PC-3 (cell line): ENCODE data around the gene R3HCC1L.
"Not testable (repeated sequence)": the region's sequence is repeated elsewhere in the genome, so short reads cannot be mapped to it uniquely, and the experiment has no call there.

Experiments used
- EZH2 ChIP-seq: fragments of 300-600 bp; sonication (generic); IDR thresholded peaks from one replicate; pipeline ENCODE4 v1.6.1; 2017; ENCODE audit warnings: antibody characterized with exemption, mild to moderate bottlenecking, low read length; ENCODE audit not compliant: unreplicated experiment
- EZH2phosphoT487 ChIP-seq: fragments of 300-600 bp; sonication (generic); IDR thresholded peaks from 2 replicates; pipeline ENCODE4 v1.6.1; 2018; ENCODE audit warnings: mild to moderate bottlenecking, antibody characterized with exemption, low read length, borderline replicate concordance
- TF ChIP-seq, protein P1 (sequence below): fragments of 300-600 bp; sonication (generic); conservative IDR thresholded peaks from 2 replicates; pipeline ENCODE4 v1.5.1; 2017; ENCODE audit warnings: antibody characterized with exemption, low read depth, mild to moderate bottlenecking, low read length

DNA sequence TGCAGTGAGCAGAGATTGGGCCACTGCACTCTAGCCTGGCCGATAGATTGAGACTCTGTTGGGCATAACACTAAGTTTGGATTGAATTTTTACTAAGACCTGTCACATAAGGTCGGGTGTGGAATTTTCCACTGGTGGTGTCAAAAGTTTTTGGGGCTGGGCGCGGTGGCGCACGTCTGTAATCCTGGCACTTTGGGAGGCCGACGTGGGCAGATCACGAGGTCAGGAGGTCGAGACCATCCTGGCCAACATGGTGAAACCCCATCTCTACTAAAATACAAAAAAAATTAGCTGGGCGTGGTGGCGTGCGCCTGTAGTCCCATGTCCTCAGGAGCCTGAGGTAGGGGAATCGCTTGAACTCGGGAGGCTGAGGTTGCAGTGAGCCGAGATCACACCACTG is 2.3 kb downstream of the R3HCC1L start:
- not testable (repeated sequence) for TF ChIP-seq EZH2, EZH2phosphoT487
- TF ChIP-seq, protein P1, sequence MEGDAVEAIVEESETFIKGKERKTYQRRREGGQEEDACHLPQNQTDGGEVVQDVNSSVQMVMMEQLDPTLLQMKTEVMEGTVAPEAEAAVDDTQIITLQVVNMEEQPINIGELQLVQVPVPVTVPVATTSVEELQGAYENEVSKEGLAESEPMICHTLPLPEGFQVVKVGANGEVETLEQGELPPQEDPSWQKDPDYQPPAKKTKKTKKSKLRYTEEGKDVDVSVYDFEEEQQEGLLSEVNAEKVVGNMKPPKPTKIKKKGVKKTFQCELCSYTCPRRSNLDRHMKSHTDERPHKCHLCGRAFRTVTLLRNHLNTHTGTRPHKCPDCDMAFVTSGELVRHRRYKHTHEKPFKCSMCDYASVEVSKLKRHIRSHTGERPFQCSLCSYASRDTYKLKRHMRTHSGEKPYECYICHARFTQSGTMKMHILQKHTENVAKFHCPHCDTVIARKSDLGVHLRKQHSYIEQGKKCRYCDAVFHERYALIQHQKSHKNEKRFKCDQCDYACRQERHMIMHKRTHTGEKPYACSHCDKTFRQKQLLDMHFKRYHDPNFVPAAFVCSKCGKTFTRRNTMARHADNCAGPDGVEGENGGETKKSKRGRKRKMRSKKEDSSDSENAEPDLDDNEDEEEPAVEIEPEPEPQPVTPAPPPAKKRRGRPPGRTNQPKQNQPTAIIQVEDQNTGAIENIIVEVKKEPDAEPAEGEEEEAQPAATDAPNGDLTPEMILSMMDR = not testable (repeated sequence)
